NCI-H69 (cell line): ENCODE results near the gene GNPDA1.

Source experiments
- DNase-seq: peaks from one replicate; lab custom pipeline; 2025; lab: John Stamatoyannopoulos, UW

The GNPDA1 gene

DNA sequence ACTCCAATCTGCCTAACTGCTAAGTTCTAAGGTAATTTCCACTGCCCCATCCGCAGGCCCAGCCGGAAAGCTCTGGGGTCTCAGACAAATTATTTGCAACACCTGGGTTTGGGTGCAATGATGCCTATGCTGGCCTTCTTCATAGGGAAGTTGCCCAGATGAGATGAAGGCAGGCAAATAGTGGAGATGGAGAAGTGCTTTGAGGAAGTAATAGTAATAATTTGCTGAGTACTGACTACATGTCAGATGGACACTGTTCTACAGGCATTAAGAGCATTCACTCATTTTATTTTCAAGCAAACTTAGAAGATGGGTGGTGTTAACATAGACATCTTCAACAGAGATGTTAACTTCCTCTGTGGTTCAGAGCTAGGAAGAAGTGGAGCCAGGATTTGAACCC is 58.6 kb downstream of the GNPDA1 start:
- no peak for DNase-seq

DNA sequence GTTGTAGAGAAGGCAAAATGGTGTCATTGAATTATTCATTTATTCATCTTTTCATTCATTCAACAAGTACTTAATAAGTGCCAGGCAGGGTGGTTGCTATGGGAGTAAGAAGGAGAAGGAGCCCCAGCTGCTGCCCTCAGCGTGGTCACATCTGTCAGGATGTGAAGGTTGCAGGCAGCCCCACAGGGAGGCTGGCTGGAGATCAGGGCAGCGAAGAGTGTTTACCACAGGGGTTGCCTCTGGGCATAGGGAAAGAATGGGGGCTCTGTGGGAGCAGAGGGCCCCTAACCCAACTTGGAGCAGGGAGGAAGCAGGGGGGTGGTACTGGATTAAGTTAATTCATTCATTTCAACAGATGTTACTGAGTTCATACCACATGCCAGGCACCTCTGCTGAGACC is 60.8 kb downstream of the GNPDA1 start:
- DNase-seq, result peak; percentile 64

DNA sequence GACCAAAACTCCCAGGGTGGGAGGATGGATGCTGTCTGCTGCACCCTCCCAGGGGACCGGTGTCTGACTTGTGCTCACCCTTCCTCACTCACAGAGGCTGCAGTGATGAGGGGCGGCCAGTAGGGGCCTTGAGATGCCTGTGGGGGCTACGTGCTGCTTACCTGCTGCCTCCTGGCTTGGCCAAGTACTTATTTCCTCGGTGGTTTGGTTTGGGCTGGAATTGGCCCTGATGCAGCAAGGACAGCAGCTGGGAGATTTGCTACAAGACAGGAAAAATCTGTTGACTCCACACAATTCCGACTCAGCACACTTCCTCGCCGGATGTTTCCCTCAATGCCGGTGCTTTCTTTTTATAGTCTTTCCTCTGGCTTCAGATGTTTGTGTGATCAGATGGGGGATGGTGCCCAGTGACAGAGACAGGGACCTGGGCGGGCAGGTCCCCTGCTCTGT is 61.5 kb downstream of the GNPDA1 start:
- DNase-seq, result peak; percentile 63
